HG02973 (cell line): ENCODE measurements around the gene ANKRD31.

Experiments used
- ATAC-seq: cut with Tn5 transposase; IDR thresholded peaks from one replicate; pipeline ENCODE4 v1.9.1; 2021; ENCODE audit warnings: moderate library complexity; ENCODE audit not compliant: unreplicated experiment

Gene ANKRD31

GRCh38 chr5:75044406-75044805, 192.3 kb downstream of the ANKRD31 start:
- ATAC-seq: no peak

GRCh38 chr5:75043633-75044264, 192.9 kb downstream of the ANKRD31 start:
- no peak for ATAC-seq

GRCh38 chr5:75042522-75042921, 194.2 kb downstream of the ANKRD31 start:
- ATAC-seq: no peak

GRCh38 chr5:75040973-75041372, 195.7 kb downstream of the ANKRD31 start:
- ATAC-seq: no peak

GRCh38 chr5:75037106-75037505, 199.6 kb downstream of the ANKRD31 start:
- no peak for ATAC-seq

GRCh38 chr5:75034137-75034739, 202.4 kb downstream of the ANKRD31 start:
- ATAC-seq: no peak

- no peak for ATAC-seq
Observed at GRCh38 chr5:75031366-75031765, 205.3 kb downstream of the ANKRD31 start.

DNA sequence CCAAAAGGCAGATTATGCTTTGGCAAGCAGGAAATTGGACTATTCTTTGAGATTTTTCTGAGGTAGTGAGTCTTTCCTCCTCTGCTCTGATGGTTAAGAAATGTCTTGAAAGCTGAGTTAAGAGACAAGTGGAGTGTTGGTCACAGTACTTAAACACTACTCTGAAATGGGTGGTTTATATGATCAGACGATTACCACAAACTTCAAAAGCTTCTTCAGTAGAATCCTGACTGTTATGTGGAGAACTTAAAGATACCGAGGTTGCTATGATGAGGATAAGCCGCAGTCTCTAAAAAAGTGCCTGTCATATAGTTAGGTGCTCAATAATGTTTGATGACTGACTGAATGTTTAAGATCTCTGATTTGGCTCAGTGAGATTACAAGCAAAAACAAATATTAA, 208.6 kb downstream of the ANKRD31 start:
- no peak for ATAC-seq

GRCh38 chr5:75023368-75024159, 213.1 kb downstream of the ANKRD31 start:
- no peak for ATAC-seq

- no peak for ATAC-seq
Observed at GRCh38 chr5:75021800-75022199, 214.9 kb downstream of the ANKRD31 start.

DNA sequence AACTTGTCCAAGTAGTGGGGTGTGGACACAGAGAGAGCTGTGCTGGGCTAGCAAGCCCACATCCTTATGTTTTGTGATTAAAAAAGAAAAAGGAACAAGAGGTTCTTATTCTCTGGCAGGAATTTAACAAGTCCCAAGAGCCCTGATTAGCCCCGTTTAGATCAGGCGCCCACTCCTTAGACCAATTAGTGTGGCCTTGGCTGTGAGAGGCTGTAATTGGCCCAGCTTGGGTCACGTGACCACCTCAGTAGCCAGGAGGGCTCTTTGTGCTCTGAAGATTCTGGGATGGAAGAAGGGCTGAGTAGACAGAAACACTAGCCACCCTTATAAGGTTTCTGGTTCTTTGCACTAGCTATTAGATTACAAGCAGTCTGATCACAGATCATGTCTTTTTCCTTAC, 215.5 kb downstream of the ANKRD31 start:
- no peak for ATAC-seq

GRCh38 chr5:75020016-75020656, 216.5 kb downstream of the ANKRD31 start:
- no peak for ATAC-seq

GRCh38 chr5:75018805-75019587, 217.7 kb downstream of the ANKRD31 start:
- ATAC-seq: no peak
